ENCODE measurements around the gene MAD2L1. TPM values are rescaled to one million over a fixed set of nuclear protein-coding genes. Genes with fewer than 3 reads are reported as not detected.

MAD2L1 gene
- total and polyA plus RNA-seq, 2 of the 4 experiments (the other 2 are of a cell fraction): 13.6 to 15.2 TPM

DNA sequence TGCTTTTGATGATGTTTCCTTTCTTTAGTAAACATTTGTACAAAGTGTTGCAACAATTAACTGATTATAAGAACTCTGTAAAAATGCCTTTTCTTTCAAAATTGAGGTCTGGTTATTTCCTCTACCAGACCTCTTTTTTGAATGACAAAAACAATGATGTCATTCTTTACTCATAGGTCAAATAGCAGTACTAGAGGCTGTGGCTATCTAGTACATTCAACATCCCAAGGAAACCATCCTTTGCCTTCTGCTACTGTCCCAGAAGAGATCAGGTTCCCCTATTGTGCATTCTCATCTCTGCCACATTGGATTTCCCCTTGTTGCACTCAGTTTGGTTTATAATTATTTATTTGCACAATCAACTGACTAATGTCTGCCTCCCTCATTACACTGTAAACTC, 19.1 kb upstream of the MAD2L1 start:
- H2BK20ac ChIP-seq (ENCODE audit: low read depth, low read length): no peak overlapping the region
- TF ChIP-seq SMC3 (IDR thresholded peaks at IDR 0.05; ENCODE audit: low read depth, low read length): no peak
- no peak for TF ChIP-seq RCOR1 (IDR thresholded peaks at IDR 0.05; ENCODE audit: insufficient replicate concordance, low read length)
- TF ChIP-seq MAZ (IDR thresholded peaks at IDR 0.05; ENCODE audit: borderline replicate concordance, low read depth, low read length): no peak
- TF ChIP-seq CEBPB (IDR thresholded peaks at IDR 0.05; ENCODE audit: low read depth, low read length): peak; percentile 0; the same call in 1 of the 2 replicates
- no peak for TF ChIP-seq NFE2L2 (IDR thresholded peaks at IDR 0.05; ENCODE audit: low read depth, low read length)
- no peak overlapping the region for H3K4me3 ChIP-seq (ENCODE audit: insufficient read depth, low read depth, low read length)
- ChIA-PET POLR2A (ENCODE audit: unreplicated experiment) (no interaction called here), CTCF (no interaction called here)
- H4K8ac ChIP-seq (ENCODE audit: low read depth in 2 of 2, low read length in 2 of 2): no peak overlapping the region
- H4K20me1 ChIP-seq (ENCODE audit: insufficient read depth, low read length): no peaks in the 10 kb centered on the region
- dilution Hi-C loops (cut with HindIII; ENCODE audit: low sequenced_read_pairs, unreplicated experiment) (no loop called here), in situ Hi-C loops (cut with MboI; ENCODE audit: low sequenced_read_pairs) (no loop called here), intact Hi-C loops (cut with micrococcal nuclease) (no loop called here)
- no peaks in the 10 kb centered on the region for H3K36me3 ChIP-seq (ENCODE audit: control insufficient read depth, insufficient read depth, low read length)
- H2AK5ac ChIP-seq (ENCODE audit: low read depth, low read length): no peak overlapping the region
- H2BK15ac ChIP-seq (ENCODE audit: low read depth, low read length): no peak overlapping the region
- H3K27me3 ChIP-seq (ENCODE audit: control insufficient read depth, insufficient read depth, low read length): no peaks in the 10 kb centered on the region
- peak; percentile 86 for DNase-seq
- H3K27ac ChIP-seq (ENCODE audit: insufficient read depth, low read length): no peak overlapping the region
- H3K9ac ChIP-seq (ENCODE audit: low read depth, low read length): no peak overlapping the region
- BruUV-seq (replicated peaks): no TSS peak
- H4K5ac ChIP-seq (ENCODE audit: low read depth, low read length): no peak overlapping the region
- no peak overlapping the region for H2AK9ac ChIP-seq (replicated peaks; ENCODE audit: low read depth, low read length, poor library complexity)
- no peak overlapping the region for H3K18ac ChIP-seq (ENCODE audit: low read depth, low read length)
- H3K4me2 ChIP-seq (ENCODE audit: low read depth, low read length): no peak overlapping the region
- H3K4ac ChIP-seq (ENCODE audit: low read depth, low read length): no peak overlapping the region
- no peaks in the 10 kb centered on the region for H3K9me1 ChIP-seq (ENCODE audit: insufficient read depth, low read length)
- no peak overlapping the region for H2BK5ac ChIP-seq (ENCODE audit: low read depth, low read length, poor library complexity, severe bottlenecking)
- H3K79me1 ChIP-seq (ENCODE audit: low read depth in 1 of 2, low read length in 2 of 2): no peaks in the 10 kb centered on the region
- H4K91ac ChIP-seq (ENCODE audit: insufficient read depth, low read depth, low read length): no peak overlapping the region
- no peaks in the 10 kb centered on the region for H3K4me1 ChIP-seq (ENCODE audit: control insufficient read depth, insufficient read depth, low read length)
- ATAC-seq (ENCODE audit: low read depth): peak; percentile 88
- H3K9me3 ChIP-seq (ENCODE audit: control insufficient read depth, insufficient read depth, low read length): no peaks in the 10 kb centered on the region
- no peak overlapping the region for H2AFZ ChIP-seq (replicated peaks; ENCODE audit: low read length, poor library complexity)
- no peak overlapping the region for H3K56ac ChIP-seq (ENCODE audit: extremely low read depth, insufficient read depth, low read length)
- no peak overlapping the region for H3K23ac ChIP-seq (ENCODE audit: low read depth, low read length)
- H2BK120ac ChIP-seq (ENCODE audit: low read depth, low read length): no peak overlapping the region
- H3K14ac ChIP-seq (replicated peaks; ENCODE audit: low read depth, low read length): no peak overlapping the region

Measured in IMR-90 (cell line).